GM03348 (cell line): ENCODE results near the gene ZNRF1.
A peak's percentile ranks its signal among the peaks of the same experiment; 100 is the strongest.

ENCODE experiments used
- DNase-seq: peaks from one replicate; pipeline ENCODE4 v3.0.0; 2012; ENCODE audit warnings: low spot score

The ZNRF1 gene

DNA sequence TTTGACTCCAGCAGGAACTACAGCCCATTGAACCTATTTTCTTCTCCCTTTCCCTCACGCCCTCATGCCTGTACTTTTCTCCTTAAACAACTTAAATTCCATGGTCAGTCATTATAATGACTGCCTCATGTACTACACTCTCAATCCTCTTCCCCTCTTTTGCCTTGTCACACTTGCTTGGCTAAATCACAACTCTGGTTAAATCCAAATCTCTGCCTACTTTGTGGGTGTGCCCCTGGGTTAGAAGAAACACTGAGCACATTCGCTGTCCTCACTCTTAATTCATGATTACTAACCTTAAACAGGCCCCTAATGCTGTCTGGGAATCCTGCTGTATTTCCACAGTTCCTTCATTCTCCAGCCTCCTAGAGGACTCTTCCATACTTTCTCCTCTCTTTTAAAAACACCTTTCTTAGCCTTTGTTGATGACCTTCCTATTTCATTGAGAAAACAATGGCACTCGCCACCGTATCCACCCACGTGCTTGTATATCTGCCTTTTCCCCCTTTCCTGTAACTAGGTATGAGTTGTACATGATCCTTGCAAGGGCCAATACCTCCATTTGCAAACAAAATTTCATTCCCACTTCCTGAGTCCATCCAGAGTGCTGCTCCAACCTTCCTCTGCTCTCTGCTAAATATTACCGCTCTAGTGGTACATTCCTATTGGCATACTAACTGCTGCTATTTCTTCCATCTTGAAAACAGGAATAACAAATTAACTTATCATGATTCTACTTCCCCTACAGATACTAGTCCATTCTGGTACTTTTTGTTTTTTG is 28.9 kb downstream of the ZNRF1 start:
- DNase-seq, result no peak

DNA sequence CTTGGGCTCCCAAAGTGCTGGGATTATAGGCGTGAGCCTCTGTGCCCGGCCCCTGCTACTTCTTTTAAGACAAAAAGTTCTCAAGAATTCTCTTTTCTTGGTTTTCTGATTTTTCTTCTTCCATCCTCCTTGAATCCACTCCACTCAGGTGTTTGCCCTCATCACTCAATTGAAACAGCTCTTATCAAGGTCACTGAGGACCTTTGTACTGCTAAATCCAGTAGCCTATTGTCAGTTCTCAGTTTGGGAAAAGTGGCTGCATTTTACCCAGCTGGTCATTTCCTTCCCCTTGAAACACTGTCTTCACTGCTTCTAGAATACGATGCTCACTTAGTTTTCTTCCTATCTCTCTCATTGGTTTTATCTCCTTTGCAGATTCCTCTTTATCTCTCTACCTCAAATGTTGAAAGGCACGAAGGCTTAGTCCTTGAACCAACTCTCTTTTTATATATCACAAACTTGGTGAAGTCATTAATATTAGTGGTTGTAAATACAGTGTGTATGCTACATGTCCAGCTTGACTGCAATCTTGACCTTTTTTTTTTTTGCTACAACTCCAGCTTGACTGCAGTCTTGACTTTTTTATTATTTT is 29.8 kb downstream of the ZNRF1 start:
- no peak for DNase-seq

DNA sequence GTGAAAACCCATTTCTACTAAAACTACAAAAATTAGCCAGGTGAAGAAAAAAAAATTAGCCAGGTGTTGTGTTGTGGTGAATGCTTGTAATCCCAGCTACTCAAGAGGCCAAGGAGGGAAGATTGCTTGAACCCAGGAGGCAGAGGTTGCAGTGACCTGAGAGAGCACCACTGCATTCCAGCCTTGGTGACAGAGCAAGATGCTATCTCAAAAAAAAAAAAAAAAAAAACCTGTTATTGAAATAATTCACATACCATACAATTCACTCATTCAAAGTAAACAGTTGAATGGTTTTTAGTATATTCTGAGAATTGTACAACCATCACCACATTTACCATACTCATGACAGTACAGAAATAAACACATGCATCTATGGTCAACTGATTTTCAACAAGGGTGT is 31.0 kb downstream of the ZNRF1 start:
- peak; percentile 33 for DNase-seq

DNA sequence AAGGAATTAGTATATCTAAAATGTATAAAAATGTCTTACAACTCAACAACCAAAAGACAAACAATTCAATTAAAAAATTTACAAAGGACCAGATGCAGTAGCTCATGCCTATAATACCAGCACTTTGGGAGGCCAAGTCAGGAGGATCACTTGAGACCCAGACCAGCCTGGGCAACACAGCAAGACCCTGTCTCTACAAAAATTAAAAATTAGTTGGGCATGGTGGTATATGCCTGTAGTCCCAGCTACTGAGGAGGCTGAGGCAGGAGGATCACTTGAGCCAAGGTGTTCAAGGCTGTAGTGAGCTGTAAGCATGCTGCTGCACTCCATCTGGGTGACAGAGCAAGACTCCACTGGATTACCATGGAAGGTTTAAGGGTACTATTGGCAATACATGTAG is 33.8 kb downstream of the ZNRF1 start:
- DNase-seq, result no peak

DNA sequence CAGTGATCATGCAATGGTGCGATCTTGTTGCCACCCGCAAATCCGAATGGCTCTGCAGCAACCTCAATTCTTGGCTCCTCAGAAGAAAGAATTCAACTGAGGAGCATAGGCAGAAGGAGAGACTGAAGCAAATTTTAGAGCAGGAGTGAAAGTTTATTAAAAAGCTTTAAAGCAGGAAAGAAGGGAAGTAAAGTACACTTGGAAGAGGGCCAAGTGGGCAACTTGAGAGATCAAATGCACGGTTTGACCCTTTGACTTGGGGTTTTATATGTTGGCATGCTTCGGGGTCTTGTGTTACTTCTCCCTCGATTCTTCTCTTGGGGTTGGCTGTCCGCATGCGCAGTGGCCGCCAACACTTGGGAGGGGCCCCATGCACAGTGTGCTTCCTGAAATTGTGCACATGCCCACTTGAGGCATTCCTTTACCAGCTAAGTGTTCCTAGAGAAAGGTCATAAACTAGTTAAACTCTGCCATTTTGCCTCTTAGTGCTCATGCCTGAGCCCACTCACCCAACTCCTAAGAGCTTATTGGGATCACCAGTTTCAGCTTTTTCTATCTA is 36.7 kb downstream of the ZNRF1 start:
- DNase-seq, result no peak

DNA sequence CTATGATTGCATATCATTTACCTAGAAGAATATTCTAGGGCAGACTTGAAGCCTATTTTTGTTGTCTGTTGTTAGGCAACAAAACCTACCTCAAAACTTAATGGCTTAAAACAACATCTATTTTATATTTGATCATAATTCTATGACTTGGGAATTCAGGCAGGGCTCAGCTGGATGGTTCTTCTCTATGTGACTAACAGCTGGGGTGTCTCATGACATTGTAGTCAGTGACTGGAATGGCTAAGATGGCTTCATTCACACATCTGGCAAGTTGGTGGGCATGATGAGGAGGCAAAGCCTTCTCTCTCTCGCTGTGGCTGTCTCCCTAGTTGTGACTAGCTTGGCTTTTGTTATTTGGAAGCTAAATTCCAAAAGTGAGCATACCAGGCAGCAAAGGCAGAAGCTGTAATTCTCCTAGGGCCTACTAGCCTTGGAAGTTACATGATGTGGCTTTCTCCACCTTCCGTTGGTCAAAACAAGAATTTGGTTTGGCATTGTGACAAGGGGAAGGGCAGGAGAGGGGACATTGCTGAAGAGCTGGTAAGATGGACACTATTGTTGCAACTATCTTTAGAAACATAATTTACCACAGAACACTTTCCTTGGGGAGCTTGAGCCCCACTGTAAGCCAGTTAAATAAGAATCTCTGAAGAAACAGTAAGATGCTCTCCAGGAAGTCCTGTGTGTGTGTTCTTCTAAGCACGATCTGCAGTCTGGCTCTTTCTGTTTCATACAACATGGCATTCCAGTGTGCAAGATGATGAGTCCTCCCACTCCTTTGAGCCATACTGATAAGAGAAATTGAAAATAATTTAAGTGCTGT is 39.4 kb downstream of the ZNRF1 start:
- no peak for DNase-seq

DNA sequence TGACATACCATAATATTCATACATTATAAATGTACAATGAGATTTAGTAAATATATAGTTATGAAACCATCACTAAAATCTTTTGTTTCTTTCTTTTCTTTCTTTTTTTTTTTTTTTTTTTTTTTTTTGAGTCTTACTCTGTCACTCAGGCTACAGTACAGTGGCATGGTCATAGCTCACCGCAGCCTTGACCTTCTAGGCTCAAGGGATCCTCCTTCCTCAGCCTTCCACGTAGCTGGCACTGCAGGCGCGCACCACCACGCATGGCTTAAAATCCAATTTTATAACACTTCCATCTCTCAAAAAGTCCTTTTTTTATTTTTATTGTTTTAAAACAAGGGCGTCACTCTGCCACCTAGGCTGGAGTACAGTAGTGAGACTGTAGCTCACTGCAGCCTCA is 41.1 kb downstream of the ZNRF1 start:
- no peak for DNase-seq

DNA sequence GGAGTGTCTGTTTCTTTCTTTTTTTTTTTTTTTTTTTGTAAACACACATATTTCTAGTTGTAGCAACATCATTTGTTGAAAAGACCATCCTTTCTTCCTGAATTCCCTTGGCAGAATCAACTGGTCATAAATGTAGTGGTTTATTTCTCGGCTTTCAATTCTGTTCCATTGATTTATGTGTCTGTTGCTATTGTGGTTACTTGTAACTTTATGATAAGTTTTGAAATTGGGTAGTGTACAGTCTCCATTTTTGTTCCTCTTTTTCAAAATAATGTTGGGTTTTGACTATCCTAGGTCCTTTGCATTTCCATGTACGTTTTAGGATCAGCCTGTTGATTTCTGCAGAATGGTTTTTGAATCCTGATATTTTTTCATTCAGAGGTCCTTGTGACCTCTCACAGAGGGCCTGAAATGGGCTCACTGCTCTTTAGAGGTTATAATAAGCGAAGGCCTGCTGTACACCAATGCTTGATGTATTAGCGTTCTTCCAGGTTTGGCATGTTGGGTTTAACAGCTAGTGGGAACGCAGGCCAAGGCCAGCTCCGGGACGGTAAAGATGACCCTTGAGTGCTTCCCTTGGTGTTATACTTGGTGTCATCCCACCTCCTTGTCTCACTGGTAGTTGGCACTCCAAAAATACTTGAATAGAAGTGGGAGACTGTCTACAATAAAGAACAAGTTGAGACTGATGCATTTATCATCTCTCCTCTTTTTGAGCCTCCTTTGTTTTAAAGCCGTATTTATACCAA is 43.8 kb downstream of the ZNRF1 start:
- DNase-seq, result no peak

DNA sequence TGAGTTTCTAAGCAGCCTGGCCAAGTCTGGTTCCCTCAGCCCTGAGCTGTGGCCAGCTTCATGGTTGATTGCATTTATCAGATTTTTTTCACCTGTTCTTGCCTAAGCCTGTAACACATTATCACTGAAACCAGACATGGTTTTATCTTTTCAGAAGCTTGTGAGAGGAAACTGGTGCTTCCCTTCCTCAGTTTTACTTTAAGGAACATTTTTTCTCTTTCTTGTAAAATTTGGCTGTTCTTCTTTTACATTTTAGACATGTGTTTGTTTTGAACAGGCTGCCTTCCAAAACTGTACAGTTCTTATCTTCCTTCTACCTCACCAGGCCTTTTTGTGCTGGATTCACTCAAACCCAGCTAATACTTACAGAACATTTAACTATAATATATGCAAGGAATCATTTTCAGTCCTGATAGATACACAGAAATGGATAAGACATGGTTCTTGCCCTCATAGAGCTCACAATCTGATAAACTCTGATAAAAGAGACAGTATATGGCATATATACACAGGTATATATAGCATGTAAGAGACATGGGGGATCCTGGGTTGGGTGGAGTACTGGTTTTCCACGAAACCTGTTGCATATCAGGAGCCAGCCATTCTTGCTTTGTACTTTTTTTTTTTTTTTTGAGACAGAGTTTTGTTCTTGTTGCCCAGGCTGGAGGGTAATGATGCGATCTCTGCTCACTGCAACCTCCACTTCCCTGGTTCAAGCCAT is 44.5 kb downstream of the ZNRF1 start:
- DNase-seq, result no peak

DNA sequence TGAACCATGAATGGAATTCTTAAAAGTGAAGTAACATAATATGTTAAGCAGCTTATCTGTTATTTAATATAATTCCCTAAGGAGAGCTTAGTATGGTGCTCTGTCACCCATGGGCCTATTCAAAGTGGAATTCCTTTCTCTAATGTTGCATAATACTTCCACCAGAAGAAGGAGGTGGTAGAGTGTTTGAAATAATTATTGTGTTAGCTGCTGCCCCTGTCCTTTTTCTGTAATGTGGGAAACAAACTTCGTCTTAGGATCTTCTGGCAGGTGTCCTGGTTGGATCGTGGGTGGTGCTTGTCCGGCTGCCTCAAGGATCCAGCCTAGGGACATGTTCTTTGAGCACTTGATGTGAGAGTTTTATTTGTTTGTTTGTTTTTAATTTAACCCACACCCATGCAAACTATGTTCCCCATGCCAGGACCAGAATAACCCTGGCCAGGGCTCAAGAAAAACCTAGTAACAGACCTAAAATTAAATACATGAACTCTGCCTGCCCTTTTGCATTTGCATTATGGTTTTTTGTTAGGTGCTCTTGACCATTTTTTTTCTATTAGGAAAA is 46.1 kb downstream of the ZNRF1 start:
- peak; percentile 75 for DNase-seq

DNA sequence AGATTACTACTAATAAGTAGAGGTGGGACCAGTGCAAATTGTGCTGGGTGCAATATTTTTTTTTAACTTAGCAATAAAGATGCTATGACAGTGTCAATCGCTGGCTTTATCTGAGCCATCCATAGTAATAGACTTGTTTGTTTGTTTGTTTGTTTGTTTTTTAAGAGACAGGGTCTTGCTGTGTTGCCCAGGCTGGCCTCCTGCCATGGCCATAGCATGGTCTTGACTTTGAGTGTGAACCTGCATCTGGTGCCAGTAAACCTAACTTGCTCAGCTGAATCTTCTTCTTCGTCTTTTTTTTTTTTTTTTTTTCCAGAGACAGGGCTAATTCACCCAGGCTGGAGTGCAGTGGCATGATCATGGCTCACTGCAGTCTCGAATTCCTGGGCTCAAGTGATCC is 46.6 kb downstream of the ZNRF1 start:
- no peak for DNase-seq

DNA sequence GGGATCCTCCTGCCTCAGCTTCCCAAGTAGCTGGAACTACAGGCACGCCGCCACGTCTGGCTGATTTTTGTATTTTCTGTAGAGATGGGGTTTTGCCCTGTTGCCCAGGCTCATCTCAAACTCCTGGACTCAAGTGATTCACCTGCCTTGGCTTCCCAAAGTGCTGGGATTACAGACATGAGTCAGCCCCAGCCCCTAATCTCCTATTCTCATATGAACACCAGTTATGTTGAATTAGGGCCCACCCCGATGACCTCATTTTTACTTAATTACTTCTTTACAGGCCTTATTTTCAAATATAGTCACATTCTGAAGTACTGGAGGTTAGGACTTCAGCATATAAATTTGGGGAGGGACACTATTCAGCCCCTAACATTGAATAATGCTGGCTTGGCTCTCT is 49.2 kb downstream of the ZNRF1 start:
- no peak for DNase-seq

DNA sequence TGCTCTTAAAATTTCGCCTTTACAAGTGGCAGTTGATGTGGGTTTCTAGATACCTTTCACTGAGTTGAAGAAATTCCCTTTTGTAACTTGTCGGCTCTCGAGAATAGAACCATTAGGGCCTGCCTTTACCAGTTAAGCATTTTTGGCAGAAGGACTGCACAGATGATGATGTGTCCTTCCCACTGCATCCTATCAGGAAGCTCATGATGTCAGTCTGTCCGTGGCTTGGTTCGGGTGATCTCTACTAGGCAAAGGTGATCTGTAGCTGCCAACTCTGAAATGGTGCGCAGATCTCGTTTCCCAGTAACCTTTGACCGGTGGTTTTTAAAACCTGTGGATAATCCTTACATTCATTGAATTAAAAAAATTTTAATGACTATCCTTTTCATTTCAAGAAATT is 49.7 kb downstream of the ZNRF1 start:
- DNase-seq, result no peak

DNA sequence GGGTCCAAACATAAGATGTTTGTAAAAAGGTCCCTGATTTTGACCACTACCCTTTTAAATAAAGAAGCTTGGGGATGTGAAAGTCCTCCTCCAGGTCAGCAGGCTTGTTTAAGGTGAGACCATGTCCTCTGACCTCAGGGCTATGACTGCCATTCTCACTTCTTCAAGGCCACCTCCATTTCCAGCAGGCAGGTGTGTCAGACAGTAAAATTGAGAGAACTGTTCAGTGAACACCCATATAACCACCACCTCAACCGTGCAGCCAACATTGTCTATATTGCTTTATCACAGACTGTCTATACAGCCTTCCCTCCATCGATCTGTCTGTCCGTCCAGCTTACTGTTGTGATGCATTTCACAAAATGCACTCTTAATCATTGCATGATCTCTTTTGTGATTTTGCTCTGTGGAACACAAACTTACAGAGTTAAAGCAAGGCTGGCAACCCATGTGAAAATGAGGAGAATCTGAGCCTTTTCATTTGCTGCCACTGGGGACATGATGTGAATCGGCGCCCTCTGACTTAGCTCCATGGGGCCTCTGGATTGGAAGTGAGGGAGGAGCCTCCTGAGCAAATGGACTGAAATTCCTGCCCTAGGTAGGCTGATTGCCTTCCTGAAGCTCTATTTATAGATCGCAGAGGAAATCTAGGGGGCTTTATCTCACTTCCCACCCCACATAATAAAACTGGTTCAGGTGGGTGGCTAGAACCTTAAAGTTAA is 53.8 kb downstream of the ZNRF1 start:
- no peak for DNase-seq

DNA sequence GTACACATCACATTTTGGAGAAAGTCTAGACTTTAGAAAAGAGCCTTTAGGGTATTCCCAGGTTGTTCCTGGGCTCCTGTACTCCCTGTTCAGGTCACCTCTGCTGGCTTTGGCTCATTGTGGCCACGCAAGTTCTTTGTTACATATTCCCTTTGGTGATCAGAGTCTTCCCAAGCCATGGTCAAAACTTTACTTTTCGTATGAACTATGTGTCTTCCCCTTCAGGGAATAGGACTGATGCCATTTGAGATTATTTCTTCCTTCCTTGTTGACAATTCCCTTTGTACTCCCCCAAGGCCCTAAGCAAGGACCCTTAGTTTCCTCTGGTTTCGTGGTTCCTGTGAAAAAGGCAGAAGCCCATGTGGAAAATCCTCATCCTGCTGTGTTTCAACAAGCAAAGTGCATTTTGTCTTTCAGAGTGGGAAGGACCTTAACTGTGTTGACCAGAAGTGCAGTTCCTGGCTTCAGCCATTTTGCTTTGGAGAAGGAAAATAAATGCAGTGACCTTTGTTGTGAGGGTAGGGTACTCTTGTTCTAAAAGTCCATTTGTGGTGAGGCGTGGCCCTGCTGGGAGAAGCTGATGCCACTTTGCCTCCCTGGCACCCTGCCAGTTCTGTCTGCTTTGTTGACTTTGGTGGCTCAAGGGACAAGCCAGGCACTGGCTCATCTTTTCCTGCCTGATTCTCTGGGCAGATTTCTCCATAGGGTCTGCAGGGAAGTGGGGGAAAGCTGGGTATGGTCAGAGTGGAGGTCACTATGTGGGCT is 55.1 kb downstream of the ZNRF1 start:
- no peak for DNase-seq

DNA sequence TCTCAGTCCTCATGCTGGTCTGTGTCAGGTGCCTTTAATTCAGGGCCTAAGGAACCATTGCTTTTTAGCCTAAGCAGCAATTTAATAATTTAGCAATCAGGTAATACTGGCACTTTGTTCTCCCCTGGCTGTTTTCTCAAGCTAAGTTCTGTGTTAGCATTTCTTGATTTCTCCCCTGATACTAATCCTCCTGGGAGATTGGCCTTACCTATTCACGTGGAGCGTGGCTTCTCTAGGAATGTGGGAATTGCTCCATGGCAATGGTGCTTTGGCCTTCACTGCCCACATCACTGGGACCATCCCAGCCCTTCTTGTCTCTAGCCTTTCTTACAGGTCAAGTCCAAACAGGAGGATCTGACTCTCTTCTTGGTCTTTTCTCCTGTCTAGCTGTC is 55.7 kb downstream of the ZNRF1 start:
- no peak for DNase-seq

DNA sequence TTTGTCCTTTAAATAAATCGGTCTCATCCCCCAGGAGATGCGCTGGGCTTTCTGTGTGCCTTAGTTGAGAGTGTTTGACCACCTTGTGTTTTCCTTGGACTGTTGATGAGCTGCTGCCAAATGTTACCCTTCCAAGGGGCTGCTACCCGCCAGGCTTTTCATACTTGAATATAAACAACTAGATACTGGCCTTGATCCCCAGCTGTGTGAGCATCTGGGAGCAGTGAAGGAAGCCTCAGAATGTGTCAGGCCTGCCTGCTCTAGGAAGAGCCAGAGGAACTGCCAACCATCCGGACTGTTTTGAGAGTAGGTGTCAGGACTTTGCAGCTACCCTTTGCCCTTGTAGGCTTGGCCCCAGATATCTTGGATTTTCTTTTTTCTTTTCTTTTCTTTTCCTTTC is 60.0 kb downstream of the ZNRF1 start:
- DNase-seq, result no peak

DNA sequence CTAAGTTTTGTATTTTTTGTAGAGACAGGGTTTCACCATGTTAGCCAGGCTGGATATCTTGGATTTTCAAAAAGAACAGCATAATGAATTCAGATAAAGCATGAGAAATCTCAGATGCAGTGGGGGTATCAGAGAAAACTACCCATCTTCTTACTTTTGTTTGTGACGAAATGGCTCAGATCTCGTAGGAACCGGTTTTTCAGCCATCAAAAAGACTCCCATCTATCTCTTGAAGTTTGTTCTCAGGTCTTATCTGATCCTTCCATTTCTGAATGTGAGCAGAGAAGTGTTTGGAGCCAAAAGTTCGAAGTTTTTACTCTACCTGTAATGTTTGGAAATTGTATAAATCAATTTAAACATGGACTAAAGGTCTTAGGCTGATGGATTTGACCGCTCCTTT is 60.6 kb downstream of the ZNRF1 start:
- no peak for DNase-seq

DNA sequence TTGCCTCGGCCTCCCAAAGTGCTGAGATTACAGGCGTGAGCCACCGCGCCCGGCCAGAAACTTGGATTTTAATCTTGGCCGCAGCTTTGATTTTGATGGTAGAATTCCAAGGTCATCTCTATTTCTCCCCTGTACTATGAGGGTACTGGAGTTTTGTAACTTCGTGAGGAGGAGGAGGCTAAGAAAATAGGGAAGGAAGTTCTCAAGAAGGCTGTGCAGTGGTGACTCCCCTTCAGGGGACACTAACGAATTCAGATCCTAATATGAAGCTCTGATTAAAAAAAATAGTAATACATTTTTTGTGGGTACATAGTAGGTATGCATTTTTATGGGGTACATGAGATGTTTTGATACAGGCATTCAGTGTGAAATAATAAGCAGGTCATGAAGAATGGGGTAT is 61.9 kb downstream of the ZNRF1 start:
- DNase-seq, result no peak

DNA sequence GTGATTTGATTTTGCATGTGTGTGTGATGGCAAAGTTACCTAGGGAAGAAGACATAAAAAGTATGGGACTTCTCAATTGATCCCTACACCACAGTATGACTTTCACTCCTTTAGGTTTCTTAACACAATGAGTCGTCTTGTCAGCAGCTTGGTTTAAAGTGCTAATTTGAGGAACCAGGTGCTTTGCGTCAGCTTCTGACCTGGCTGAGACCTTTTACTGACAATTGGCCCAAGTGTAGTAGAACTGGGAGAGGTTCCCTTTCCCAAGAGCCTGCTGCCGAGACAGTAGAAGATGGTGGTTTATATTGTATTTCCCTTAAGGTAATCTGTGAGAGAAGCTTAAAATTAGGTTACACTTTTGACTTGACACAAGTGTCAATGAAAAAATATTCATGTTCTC is 62.8 kb downstream of the ZNRF1 start:
- no peak for DNase-seq
